GM13976 (cell line): Measurements from ENCODE around the gene TBC1D1.

Experiments used
- DNase-seq: peaks from one replicate; pipeline ENCODE4 v3.0.0; 2012; ENCODE audit warnings: low spot score
- CTCF ChIP-seq: IDR thresholded peaks from 2 replicates; pipeline ENCODE4 v1.5.1; 2012; ENCODE audit warnings: borderline replicate concordance, mild to moderate bottlenecking; ENCODE audit not compliant: insufficient read depth; ENCODE audit errors: extremely low read depth, missing control alignments, control extremely low read depth
- in situ Hi-C: fragments of 300-500 bp; cut with MboI; formaldehyde crosslinking; loops from one replicate; pipeline ENCODE4 v1.12.0; 2022; ENCODE audit warnings: low sequenced_read_pairs, mixed read lengths, inconsistent platforms; ENCODE audit not compliant: unreplicated experiment

Gene TBC1D1

GRCh38 chr4:38105475-38106220, 214.8 kb downstream of the TBC1D1 start:
- in situ Hi-C loops = no loop called here
- no peak for TF ChIP-seq CTCF
- DNase-seq = no peak

DNA sequence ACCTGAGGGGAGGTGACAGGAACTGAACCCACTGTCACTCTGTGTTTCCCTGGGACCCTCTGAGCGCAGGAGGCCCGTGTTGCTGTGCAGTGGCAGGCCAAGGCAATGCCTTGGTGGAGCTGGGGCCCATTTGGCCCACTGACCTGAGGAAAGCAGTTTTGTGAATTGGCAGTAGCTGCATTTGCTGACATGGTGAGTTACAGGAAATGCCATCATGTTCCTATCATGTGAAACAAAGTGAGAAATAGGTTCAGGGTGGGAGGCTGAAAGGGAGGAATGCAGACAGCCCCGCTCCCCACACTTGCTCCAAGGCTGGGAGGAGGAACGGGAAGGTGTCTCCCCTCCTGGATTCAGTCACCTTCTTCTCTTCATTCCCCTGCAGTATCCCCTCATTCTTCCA, 215.4 kb downstream of the TBC1D1 start:
- no peak for TF ChIP-seq CTCF
- DNase-seq = no peak
- in situ Hi-C loops = no loop called here

DNA sequence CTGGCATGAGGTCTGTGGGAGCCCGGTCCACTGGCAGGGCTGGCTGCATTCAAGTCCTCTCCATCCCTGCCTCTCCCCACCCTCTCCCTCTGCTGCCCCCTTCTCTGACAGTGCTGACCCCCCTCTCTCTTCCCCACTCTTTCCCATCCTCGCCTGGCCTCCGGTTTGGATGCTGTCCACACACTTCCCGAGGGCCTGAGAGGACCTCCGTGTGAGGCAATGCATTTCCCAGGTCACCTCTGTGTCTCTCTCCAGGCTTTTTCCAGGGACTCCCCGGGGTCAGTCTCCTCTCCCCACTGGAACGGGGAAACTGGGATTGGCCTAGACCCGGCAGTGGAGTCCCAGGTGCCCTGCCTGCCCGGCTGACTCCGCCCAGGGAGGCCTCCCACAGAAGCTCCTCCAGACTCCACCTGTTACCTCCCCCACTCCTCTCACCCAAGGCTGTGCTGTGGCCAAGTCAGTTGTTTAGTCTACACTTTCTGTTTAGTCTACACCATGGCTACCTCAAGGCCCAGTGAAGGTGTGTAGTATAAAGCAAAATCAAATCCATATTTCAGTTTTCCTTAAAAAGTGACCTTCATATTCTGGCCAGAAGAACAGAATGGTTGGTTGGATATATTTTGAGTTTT, 216.1 kb downstream of the TBC1D1 start:
- TF ChIP-seq CTCF = no peak
- in situ Hi-C loops = no loop called here
- DNase-seq = no peak

- no peak for DNase-seq
- in situ Hi-C loops = no loop called here
- TF ChIP-seq CTCF = no peak
Measured at GRCh38 chr4:38107818-38108217, 216.9 kb downstream of the TBC1D1 start.

GRCh38 chr4:38109370-38109769, 218.5 kb downstream of the TBC1D1 start:
- TF ChIP-seq CTCF = no peak
- no peak for DNase-seq
- in situ Hi-C loops = no loop called here

GRCh38 chr4:38109896-38110295, 219.0 kb downstream of the TBC1D1 start:
- in situ Hi-C loops = no loop called here
- TF ChIP-seq CTCF = no peak
- DNase-seq = no peak
